ENCODE measurements around the gene GRM7. TPM values are rescaled to one million over a fixed set of nuclear protein-coding genes. Genes with fewer than 3 reads are reported as not detected.

The GRM7 gene
- total RNA-seq, 1 experiment from 2014 or later, result 0.66 TPM

DNA sequence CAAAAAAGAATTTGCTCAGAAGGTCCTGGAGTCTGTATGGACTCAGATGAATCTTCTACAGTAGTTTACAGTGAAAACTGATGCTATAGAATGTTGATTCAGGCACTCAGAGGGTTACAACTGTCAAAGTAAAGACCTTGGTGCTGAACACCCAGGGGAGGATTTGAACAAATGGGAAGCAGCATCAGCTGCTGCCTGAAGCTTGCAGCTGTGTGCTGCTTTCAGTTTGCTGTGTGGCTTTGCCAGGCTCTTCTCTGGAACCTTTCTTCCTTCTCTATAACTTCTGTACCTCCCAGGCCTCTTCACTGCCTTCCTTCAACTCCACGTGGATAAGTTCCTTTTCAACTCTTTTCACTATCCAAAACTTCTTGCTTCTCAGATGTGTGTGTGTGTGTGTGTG, 214.2 kb downstream of the GRM7 start:
- in situ Hi-C loops (cut with HindIII; ENCODE audit: low pct_unique_long_range_greater_than_20kb, low sequenced_read_pairs), result no loop called here
- no peak for DNase-seq (ENCODE audit: low read depth, low spot score)

- in situ Hi-C loops (cut with HindIII; ENCODE audit: low pct_unique_long_range_greater_than_20kb, low sequenced_read_pairs), result no loop called here
- no peak for DNase-seq (ENCODE audit: low read depth, low spot score)
Measured at GRCh38 chr3:7075901-7076300, 215.0 kb downstream of the GRM7 start.

- in situ Hi-C loops (cut with HindIII; ENCODE audit: low pct_unique_long_range_greater_than_20kb, low sequenced_read_pairs), result no loop called here
- DNase-seq (ENCODE audit: low read depth, low spot score), result no peak
Measured at GRCh38 chr3:7082244-7082643, 221.3 kb downstream of the GRM7 start.

DNA sequence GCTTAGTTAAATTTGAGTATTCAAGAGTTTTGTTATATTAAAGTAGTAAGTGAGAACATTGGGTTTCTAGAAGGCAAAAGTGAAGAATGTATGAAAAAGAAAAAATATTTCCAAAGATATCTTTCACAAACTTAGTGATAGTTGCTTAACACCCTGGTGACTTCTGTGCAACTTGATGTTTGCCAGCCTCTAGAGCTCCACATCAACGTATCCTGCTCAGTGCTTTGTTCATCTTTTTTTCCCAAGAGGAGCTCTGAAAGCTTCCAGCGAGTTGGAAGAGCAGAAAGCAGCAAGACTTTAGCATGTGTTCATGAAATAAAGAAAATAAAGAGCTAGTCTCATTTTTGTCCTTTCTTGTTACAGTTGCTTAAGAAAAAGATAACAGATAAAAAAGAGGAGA, 225.5 kb downstream of the GRM7 start:
- in situ Hi-C loops (cut with HindIII; ENCODE audit: low pct_unique_long_range_greater_than_20kb, low sequenced_read_pairs), result no loop called here
- DNase-seq (ENCODE audit: low read depth, low spot score), result no peak

DNA sequence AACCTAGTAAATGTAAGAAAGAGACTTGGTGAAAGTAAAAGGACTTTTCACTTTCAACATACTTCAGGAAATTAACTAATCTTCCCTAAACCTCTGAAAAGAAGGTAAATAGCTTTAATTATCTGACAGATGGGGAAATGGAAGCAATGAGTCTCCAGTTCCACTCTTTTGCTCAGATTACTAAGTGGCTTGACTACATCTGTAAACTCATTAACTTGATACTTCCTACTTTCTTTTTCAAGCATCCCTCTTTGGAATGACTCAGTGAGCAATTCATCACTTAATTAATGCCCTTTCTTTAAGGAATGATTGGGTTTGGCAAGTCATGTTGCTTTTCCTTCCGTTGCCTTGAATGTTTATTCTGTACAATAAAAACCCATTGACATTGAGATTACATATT, 234.2 kb downstream of the GRM7 start:
- no peak for DNase-seq (ENCODE audit: low read depth, low spot score)
- in situ Hi-C loops (cut with HindIII; ENCODE audit: low pct_unique_long_range_greater_than_20kb, low sequenced_read_pairs), result no loop called here

GRCh38 chr3:7100136-7100535, 239.2 kb downstream of the GRM7 start:
- DNase-seq (ENCODE audit: low read depth, low spot score), result no peak
- in situ Hi-C loops (cut with HindIII; ENCODE audit: low pct_unique_long_range_greater_than_20kb, low sequenced_read_pairs), result no loop called here

- in situ Hi-C loops (cut with HindIII; ENCODE audit: low pct_unique_long_range_greater_than_20kb, low sequenced_read_pairs), result no loop called here
- DNase-seq (ENCODE audit: low read depth, low spot score), result no peak
Measured at GRCh38 chr3:7106635-7107034, 245.7 kb downstream of the GRM7 start.

DNA sequence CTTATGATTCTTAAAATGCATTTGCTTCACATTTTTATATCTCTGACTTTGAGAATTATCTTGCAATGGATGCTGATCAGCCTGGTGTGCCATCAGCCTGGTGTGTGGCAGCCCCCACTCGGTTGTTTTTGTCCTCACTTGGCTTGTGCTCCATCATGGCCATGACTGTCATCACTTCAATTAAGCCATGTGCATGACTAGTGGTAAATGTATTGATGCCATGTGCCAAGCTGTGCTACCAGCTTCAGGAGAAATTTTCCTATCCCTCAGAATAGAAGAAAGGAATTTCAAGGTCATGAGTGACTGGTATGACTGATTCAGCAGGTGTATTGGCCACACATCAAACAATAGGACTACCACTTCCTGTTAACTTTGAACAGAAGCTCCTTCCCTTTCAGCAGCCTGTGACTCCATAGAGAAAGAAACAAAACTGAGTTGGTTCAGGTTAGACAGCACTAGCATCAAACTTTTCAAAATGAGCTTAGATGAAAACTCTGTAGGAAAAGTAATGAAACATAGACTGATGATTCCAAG, 251.7 kb downstream of the GRM7 start:
- DNase-seq (ENCODE audit: low read depth, low spot score), result no peak

GRCh38 chr3:7144697-7145308, 283.9 kb downstream of the GRM7 start:
- peak; percentile 70 for DNase-seq (ENCODE audit: low read depth, low spot score)
- in situ Hi-C loops (cut with HindIII; ENCODE audit: low pct_unique_long_range_greater_than_20kb, low sequenced_read_pairs), result no loop called here

More for the DNA sequence above, 251.7 kb downstream of the GRM7 start:
- in situ Hi-C loops (cut with HindIII; ENCODE audit: low pct_unique_long_range_greater_than_20kb, low sequenced_read_pairs), result no loop called here

DNA sequence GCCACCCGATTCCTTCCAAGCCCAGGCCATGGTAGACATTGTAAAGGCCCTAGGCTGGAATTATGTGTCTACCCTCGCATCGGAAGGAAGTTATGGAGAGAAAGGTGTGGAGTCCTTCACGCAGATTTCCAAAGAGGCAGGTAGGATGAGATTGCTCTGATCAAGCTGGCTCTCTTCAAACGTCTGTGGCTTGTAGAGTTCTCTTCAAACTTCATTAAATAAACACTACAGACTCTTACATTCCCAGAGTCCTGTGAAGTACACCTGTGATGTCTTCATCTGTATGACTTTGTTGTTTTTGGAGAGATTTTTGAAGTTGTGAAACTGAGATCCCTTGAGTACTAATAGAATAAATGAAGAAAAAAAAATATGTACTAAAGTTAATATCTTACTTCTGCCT, 285.6 kb downstream of the GRM7 start:
- DNase-seq (ENCODE audit: low read depth, low spot score), result no peak
- in situ Hi-C loops (cut with HindIII; ENCODE audit: low pct_unique_long_range_greater_than_20kb, low sequenced_read_pairs), result no loop called here

GRCh38 chr3:7158516-7158915, 297.6 kb downstream of the GRM7 start:
- DNase-seq (ENCODE audit: low read depth, low spot score), result no peak
- in situ Hi-C loops (cut with HindIII; ENCODE audit: low pct_unique_long_range_greater_than_20kb, low sequenced_read_pairs), result no loop called here

DNA sequence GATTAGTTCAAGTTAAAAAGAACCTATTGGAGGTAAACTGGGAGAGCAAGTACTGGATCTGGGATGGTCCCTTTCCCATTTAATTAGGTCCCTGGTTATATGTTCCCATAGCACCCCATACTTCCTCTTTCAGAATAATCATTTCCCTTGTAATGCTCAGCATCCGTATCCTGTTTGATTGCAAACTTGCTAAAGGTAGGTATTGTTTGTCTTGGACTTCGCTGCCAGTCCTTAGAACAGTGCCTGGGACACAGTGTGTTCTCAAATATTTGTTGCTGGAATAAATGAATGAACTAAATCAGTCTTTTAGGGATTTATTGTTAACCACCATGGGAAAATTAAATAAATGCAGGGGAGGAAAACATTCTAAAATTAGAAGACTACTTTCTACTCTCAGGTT, 299.8 kb downstream of the GRM7 start:
- in situ Hi-C loops (cut with HindIII; ENCODE audit: low pct_unique_long_range_greater_than_20kb, low sequenced_read_pairs), result no loop called here
- DNase-seq (ENCODE audit: low read depth, low spot score), result no peak

- DNase-seq (ENCODE audit: low read depth, low spot score), result no peak
- in situ Hi-C loops (cut with HindIII; ENCODE audit: low pct_unique_long_range_greater_than_20kb, low sequenced_read_pairs), result no loop called here
Measured at GRCh38 chr3:7166460-7166859, 305.5 kb downstream of the GRM7 start.

DNA sequence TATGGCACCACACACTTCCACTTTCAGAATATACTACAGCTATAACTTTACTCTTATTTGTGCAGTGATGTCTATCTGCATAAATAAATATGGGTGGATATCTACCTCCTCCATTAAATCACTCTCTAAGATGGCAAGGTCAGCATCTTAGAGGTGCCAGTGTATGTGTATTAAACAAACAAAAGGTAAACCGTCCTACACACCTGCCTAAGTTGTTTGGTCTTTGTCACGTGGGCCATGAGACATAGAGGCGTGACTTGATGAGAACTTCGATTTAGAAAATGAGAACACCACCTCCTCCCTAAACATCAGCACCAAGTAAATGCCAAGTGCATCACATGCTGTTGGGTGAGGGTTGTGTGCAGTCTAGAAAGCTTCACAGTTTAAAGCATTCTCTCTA, 310.6 kb downstream of the GRM7 start:
- no peak for DNase-seq (ENCODE audit: low read depth, low spot score)
- in situ Hi-C loops (cut with HindIII; ENCODE audit: low pct_unique_long_range_greater_than_20kb, low sequenced_read_pairs), result no loop called here

DNA sequence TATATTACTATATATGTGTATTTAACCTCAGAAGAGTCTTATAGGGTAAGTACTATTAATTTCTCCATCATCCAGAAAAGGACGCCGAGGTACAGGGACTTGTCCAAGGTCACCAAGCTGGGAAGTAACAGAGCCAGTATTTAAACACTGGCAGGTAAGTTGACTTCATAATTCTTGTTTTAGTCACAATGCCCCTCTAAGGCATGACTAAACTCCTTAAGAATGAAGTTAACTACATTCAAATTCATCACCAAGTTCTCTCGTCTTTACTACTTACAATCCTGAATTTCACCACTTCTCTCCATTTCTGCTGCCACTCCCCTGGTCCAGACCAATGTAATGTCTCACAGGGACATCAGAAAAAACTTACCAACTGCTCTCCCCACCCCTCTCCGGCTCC, 312.1 kb downstream of the GRM7 start:
- DNase-seq (ENCODE audit: low read depth, low spot score), result no peak
- in situ Hi-C loops (cut with HindIII; ENCODE audit: low pct_unique_long_range_greater_than_20kb, low sequenced_read_pairs), result no loop called here

GRCh38 chr3:7188551-7188950, 327.6 kb downstream of the GRM7 start:
- DNase-seq (ENCODE audit: low read depth, low spot score), result no peak
- in situ Hi-C loops (cut with HindIII; ENCODE audit: low pct_unique_long_range_greater_than_20kb, low sequenced_read_pairs), result no loop called here

- in situ Hi-C loops (cut with HindIII; ENCODE audit: low pct_unique_long_range_greater_than_20kb, low sequenced_read_pairs), result no loop called here
- no peak for DNase-seq (ENCODE audit: low read depth, low spot score)
Measured at GRCh38 chr3:7190095-7190494, 329.2 kb downstream of the GRM7 start.

- no peak for DNase-seq (ENCODE audit: low read depth, low spot score)
- in situ Hi-C loops (cut with HindIII; ENCODE audit: low pct_unique_long_range_greater_than_20kb, low sequenced_read_pairs), result no loop called here
Measured at GRCh38 chr3:7193269-7193668, 332.4 kb downstream of the GRM7 start.

DNA sequence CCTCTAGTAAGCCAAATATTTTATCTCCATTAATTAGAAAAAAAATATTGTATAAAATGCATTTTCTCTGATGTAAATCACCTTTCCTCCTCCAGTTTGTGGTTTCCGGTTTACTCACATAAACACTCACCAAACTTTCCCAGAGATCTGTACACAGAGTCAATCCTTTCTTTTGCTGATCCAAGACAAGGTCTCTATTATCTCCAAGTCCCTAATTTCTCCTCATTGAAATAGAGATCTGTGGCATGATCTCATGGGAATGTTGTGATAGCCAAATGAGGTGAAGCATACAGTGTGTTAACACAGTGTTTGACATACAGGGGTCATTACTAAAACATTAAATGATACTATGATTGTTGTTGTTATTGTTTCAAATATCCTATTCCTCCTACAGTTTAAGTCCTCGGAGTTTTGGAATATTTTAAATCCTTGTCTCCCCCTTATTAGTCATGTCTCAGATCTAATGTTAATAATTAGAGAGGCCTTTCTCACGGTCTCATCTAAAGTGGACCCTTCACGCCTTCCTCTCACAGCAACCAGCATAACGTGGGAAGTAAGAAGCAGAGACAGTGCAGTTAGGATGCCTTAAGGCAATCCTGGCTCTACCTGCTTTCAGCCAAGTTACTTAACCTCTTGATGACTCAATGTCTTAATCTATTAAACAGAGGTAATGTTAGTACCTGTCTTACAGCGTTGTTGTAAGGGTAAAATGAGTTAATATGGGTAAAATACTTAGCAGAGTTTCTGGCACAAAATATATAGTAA, 333.3 kb downstream of the GRM7 start:
- in situ Hi-C loops (cut with HindIII; ENCODE audit: low pct_unique_long_range_greater_than_20kb, low sequenced_read_pairs), result no loop called here
- peak; percentile 4 for DNase-seq (ENCODE audit: low read depth, low spot score)
